Tibial nerve (tissue), 4 donors: ENCODE data around the gene CABP1. TPM values are rescaled to one million over a fixed set of nuclear protein-coding genes. Genes with fewer than 3 reads are reported as not detected.
"Not testable (repeated sequence)": the region's sequence is repeated elsewhere in the genome, so short reads cannot be mapped to it uniquely, and the experiment has no call there.

ENCODE experiments used
- DNase-seq, 2 donors: peaks; one replicate each; pipeline ENCODE4 v3.0.0-alpha.2; 2019; ENCODE audit warnings: low spot score in 2 of 2
- H3K27ac ChIP-seq, 4 donors: fragments of 200-600 bp; sonication (generic) in 3 of 4; one replicate each; pipeline ENCODE4 v1.5.1; 2017 to 2019; ENCODE audit warnings: mild to moderate bottlenecking in 1 of 4
- H3K27me3 ChIP-seq, 2 donors: fragments of 200-600 bp; sonication (generic) in 1 of 2; one replicate each; pipeline versions ENCODE4 v1.5.1 to v1.6.0; 2017 to 2019
- H3K36me3 ChIP-seq, 3 donors: fragments of 200-600 bp; sonication (generic); one replicate each; pipeline ENCODE4 v1.5.1; 2018 to 2019
- H3K4me1 ChIP-seq, 4 donors: fragments of 200-600 bp; sonication (generic) in 3 of 4; one replicate each; pipeline ENCODE4 v1.5.1; 2017 to 2019
- H3K4me3 ChIP-seq, 4 donors: fragments of 200-600 bp; sonication (generic) in 3 of 4; one replicate each; pipeline ENCODE4 v1.5.1; 2017 to 2019; ENCODE audit warnings: mild to moderate bottlenecking in 1 of 4, moderate library complexity in 1 of 4
- H3K9me3 ChIP-seq, 4 donors: fragments of 200-600 bp; sonication (generic) in 3 of 4; one replicate each; pipeline ENCODE4 v1.5.1; 2017 to 2019
- EP300 ChIP-seq, 2 donors: sonication (generic); formaldehyde crosslinking; IDR thresholded peaks; one replicate each; pipeline ENCODE4 v1.6.1; 2017; ENCODE audit warnings: antibody characterized with exemption in 2 of 2, mild to moderate bottlenecking in 1 of 2
- POLR2A ChIP-seq, 2 donors: fragments of 450-650 bp; IDR thresholded peaks; one replicate each; pipeline ENCODE4 v1.6.1; 2017; ENCODE audit warnings: antibody characterized with exemption in 2 of 2, mild to moderate bottlenecking in 2 of 2, moderate library complexity in 2 of 2
- whole genome bisulfite sequencing, 2 donors: methylation state at CpG; one replicate each; pipeline ENCODE4 v1.1.5; 2018; 5-methylcytosine and 5-hydroxymethylcytosine counted together
- total RNA-seq, 4 donors: library from RNA; depleted of rRNA; stranded (reverse); fragments of >200 nt; gene quantifications; one replicate each; pipeline ENCODE4 v1.1.0, GENCODE V29; 2016
- TF ChIP-seq, protein P1 (sequence below), 5 experiments: fragments of 200-600 bp in 3 of 5; fragments of 450-650 bp in 2 of 5; sonication (generic) in 3 of 5; IDR thresholded peaks; one replicate each; pipeline ENCODE4 v1.5.1; 2016 to 2019; ENCODE audit warnings: antibody characterized with exemption in 5 of 5, mild to moderate bottlenecking in 3 of 5, moderate library complexity in 2 of 5

The CABP1 gene
- total RNA-seq, 4 donors from 2014 or later = 0.21 to 0.22 TPM; not detected in 2

DNA sequence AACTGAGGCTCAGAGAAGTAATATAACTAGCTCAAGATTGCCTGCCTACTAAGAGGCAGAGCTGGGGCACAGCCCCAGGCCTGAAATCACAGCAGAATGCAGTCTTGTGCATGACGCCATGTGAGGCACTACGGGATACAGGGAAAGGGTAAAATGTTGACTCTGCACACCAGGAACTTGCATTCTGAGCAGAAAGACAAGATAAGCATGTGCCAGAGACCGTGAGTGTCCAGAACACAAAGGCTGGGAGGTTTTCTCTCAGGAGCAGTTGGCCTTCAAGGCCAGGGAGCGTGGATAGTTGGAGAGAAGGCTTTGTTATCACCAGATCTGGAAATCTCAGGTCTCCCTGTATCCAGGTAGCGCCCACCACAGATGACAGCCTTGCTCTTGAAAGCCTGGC lies 23.3 kb downstream of the CABP1 start:
- Histone ChIP-seq H3K27me3 (no peaks in the 10 kb centered on the region), H3K36me3 (no peaks in the 10 kb centered on the region), H3K4me1 (peaks cover 0 to 5% (median 2%) of the 10 kb centered on the region in 4 donors), H3K27ac (no peak overlapping the region), H3K9me3 (no peaks in the 10 kb centered on the region), H3K4me3 (no peak overlapping the region)
- DNase-seq = no peak
- 84 to 91% methylated on average over 5 of the region's 5 CpGs for WGBS, 2 donors
- TF ChIP-seq, protein P1, sequence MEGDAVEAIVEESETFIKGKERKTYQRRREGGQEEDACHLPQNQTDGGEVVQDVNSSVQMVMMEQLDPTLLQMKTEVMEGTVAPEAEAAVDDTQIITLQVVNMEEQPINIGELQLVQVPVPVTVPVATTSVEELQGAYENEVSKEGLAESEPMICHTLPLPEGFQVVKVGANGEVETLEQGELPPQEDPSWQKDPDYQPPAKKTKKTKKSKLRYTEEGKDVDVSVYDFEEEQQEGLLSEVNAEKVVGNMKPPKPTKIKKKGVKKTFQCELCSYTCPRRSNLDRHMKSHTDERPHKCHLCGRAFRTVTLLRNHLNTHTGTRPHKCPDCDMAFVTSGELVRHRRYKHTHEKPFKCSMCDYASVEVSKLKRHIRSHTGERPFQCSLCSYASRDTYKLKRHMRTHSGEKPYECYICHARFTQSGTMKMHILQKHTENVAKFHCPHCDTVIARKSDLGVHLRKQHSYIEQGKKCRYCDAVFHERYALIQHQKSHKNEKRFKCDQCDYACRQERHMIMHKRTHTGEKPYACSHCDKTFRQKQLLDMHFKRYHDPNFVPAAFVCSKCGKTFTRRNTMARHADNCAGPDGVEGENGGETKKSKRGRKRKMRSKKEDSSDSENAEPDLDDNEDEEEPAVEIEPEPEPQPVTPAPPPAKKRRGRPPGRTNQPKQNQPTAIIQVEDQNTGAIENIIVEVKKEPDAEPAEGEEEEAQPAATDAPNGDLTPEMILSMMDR (IDR thresholded peaks at IDR 0.05) = no peak
- TF ChIP-seq POLR2A (IDR thresholded peaks at IDR 0.05) = no peak
- no peak for TF ChIP-seq EP300 (IDR thresholded peaks at IDR 0.05)

DNA sequence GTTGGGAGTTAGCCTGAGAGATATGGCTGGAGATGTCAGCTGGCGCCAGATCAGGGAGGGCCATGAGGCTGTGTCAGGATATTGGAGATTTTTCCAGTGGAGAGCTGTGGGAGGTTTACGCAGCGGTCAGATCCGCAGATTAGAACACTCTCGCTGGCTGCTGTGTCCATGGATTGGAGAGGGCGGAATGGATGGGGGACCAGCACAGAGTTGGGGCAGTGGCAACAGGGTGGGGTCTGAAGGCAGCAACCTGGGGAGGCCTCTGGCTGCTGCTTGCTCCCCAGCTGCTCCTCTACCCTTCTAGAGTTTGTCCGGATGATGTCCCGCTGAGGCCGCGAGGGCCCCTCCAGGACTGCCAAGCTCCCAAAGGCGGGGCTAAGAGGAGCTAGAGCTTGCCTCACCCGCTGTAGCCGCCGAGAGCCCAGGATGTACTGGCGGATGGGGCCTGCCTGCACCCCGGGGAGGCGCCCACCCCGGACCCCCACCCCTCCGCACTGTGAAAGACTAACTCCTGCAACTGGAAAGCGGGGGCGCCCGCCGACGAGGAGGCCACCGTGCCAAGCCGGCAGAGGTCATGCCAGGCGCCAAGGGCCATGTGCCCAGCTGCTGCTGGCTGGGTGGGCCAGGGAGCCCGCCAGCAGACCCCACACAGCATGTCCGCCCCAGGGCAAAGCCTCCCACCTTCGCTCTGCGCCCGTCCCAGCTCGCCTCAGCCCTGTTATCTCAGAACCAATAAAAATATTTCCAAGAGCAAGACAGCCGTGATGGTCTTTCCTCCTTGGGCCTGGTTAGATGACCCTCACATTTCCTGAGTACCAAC lies 26.4 kb downstream of the CABP1 start:
- Histone ChIP-seq H3K4me3 (no peak overlapping the region), H3K27ac (no peak overlapping the region), H3K36me3 (no peaks in the 10 kb centered on the region), H3K4me1 (peaks cover 0 to 17% (median 5%) of the 10 kb centered on the region in 4 donors), H3K27me3 (no peaks in the 10 kb centered on the region), H3K9me3 (no peaks in the 10 kb centered on the region)
- no peak for DNase-seq
- 80 to 82% methylated on average over 27 to 34 of the region's 34 CpGs for WGBS, 2 donors
- TF ChIP-seq EP300 (IDR thresholded peaks at IDR 0.05) (no peak), POLR2A (IDR thresholded peaks at IDR 0.05) (no peak)
- TF ChIP-seq, protein P1 (IDR thresholded peaks at IDR 0.05) = no peak

DNA sequence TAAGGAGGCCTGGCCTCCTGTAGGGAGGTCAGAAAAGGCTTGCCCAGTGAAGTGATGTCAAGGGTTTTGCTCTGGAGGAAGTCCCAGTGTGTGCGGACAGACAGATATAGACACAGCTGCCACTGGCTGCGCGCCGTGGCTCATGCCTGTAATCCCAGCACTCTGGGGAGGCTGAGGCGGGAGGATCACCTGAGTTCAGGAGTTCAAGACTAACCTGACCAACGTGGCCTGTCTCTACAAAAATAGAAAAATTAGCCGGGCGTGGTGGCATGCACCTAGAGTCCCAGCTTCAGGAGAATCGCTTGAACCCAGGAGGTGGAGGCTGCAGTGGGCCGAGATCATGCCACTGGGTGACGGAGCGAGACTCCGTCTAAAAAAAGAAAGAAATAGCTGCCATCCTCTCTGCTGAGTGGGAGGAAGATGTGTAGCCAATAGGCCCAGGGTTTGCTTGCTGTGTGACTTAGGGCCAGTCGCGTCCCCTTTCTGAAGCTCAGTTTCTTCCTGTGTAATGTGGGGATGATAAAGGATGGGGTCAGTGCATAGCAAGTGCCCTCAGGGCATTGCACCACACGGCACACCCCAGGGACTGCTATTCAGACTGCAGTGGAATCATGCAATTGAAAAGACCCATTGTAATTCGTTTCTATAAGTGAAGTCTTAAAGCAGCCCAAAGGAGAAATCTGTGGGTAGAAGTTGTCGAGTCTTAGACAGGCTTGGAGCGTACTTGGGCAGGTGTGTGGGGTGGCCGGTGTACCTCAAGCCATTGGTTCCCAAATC lies 27.9 kb downstream of the CABP1 start:
- TF ChIP-seq POLR2A (IDR thresholded peaks at IDR 0.05) (no peak), EP300 (IDR thresholded peaks at IDR 0.05) (no peak)
- TF ChIP-seq, protein P1 (IDR thresholded peaks at IDR 0.05) = no peak
- Histone ChIP-seq H3K4me1 (peaks cover 0 to 17% (median 5%) of the 10 kb centered on the region in 4 donors), H3K9me3 (no peaks in the 10 kb centered on the region), H3K27me3 (no peaks in the 10 kb centered on the region), H3K4me3 (no peak overlapping the region), H3K27ac (no peak overlapping the region), H3K36me3 (no peaks in the 10 kb centered on the region)
- 65 to 74% methylated on average over 20 of the region's 20 CpGs for WGBS, 2 donors
- no peak for DNase-seq

DNA sequence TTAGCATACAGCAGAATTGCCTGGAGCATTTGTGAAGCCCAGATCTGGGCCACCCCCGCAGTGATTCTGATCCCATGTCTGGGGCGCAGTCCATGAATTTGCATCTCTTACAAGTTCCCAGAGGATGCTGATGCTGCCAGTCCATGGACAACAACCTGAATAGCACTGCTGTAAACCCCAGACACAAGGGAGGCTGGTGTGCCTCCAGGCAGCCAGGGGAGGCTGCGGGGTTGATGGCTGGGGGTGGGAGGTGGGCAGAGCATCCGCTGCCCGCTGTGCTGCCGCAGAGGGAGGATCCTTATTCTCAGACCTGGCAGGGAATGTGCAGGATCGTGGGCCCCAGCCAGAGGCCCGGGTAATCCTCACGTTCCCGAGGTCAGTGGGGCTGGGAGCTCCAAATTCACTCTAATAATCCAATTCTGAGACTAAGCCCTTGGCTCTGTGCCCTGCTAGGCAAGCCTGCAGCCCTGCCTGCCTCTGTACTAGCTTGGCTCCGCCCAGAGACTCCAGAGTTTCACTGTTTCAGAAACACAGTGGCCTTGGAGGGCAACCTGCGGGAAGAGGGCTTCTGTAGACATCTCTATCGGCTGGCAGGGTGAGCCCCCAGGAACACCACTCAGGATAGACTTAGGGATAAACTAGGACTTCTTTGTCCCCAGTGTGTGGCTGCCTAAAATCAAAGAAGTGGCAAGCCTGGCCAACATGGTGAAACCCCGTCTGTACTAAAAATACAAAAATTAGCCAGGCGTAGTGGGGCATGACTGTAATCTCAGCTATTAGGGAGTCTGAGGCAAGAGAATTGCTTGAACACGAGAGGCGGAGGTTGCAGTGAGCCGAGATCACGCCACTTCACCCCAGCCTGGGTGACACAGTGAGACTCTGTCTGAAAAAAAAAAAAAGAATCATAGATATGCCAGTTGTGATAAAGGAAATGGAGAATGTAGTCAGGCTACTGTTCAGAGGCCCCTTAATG lies 28.7 kb downstream of the CABP1 start:
- H3K4me3 ChIP-seq = peak overlapping the region in 1 of 4 donors; percentile 10
- no peaks in the 10 kb centered on the region for H3K9me3 ChIP-seq
- no peaks in the 10 kb centered on the region for H3K36me3 ChIP-seq
- no peaks in the 10 kb centered on the region for H3K27me3 ChIP-seq
- WGBS, 2 donors = 27 to 34% methylated on average over 14 to 19 of the region's 19 CpGs
- TF ChIP-seq EP300 (IDR thresholded peaks at IDR 0.05) = no peak
- no peak for TF ChIP-seq POLR2A (IDR thresholded peaks at IDR 0.05)
- TF ChIP-seq, protein P1 (IDR thresholded peaks at IDR 0.05) = no peak
- peaks cover 0 to 17% (median 5%) of the 10 kb centered on the region in 4 donors for H3K4me1 ChIP-seq
- peak in 1 of 2 donors; percentile 14 for DNase-seq
- peak overlapping the region; percentile 5 to 70 (median 43) for H3K27ac ChIP-seq

DNA sequence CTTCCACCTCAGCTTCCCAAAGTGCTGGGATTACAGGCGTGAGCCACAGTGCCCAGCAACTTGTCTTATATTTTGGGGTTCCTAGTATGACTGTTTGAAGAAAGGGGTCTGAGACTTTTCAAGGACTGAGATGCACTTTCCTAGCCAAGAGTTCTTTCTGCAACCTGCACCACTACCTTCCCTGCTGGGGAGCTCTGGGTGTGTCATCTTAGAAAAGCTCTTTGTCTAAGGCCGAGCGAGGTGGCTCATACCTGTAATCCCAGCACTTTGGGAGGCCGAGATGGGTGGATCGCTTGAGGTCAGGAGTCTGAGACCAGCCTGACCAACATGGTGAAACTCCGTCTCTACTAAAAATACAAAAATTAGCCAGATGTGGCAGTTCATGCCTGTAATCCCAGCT lies 29.8 kb downstream of the CABP1 start:
- H3K4me1 ChIP-seq = peaks cover 0 to 17% (median 5%) of the 10 kb centered on the region in 4 donors
- not testable (repeated sequence) for H3K4me3 ChIP-seq, DNase-seq, H3K36me3 ChIP-seq, H3K27me3 ChIP-seq, H3K27ac ChIP-seq, H3K9me3 ChIP-seq
- 93 to 96% methylated on average over 6 of the region's 6 CpGs for WGBS, 2 donors
